ENCODE data around the gene SPEG. TPM values are rescaled to one million over a fixed set of nuclear protein-coding genes. Genes with fewer than 3 reads are reported as not detected.

SPEG gene
- total RNA-seq, 6 experiments from 2014 or later: 0.24 to 1.5 (median 0.48) TPM

- ATAC-seq (no peak), DNase-seq (no peak)
- Histone ChIP-seq H3K4me1 (peaks cover 0 to 15% (median 0%) of the 10 kb centered on the region in 4 donors), H3K27ac (no peak overlapping the region), H3K4me3 (no peak overlapping the region), H3K36me3 (no peaks in the 10 kb centered on the region), H3K9me3 (no peaks in the 10 kb centered on the region), H3K27me3 (no peaks in the 10 kb centered on the region)
- intact Hi-C loops (cut with DNase I): no loop called here
- WGBS (ENCODE audit: insufficient coverage, low coverage, low lambda C conversion rate, missing lambda C conversion rate): 89% methylated on average over 3 of the region's 3 CpGs
- TF ChIP-seq POLR2A (IDR thresholded peaks at IDR 0.05): no peak
These were observed 39.0 kb upstream of the SPEG start for GRCh38 chr2:219395609-219396008.

GRCh38 chr2:219396863-219397457, 37.7 kb upstream of the SPEG start:
- ATAC-seq (no peak), DNase-seq (peak in 1 of 3 donors; percentile 21)
- WGBS (ENCODE audit: insufficient coverage, low coverage, low lambda C conversion rate, missing lambda C conversion rate): 68% methylated on average over 6 of the region's 6 CpGs
- TF ChIP-seq POLR2A (IDR thresholded peaks at IDR 0.05) (no peak), CTCF (IDR thresholded peaks at IDR 0.05) (no peak)
- peaks cover 0 to 15% (median 0%) of the 10 kb centered on the region in 4 donors for H3K4me1 ChIP-seq
- intact Hi-C loops (cut with DNase I): no loop called here
- no peaks in the 10 kb centered on the region for H3K27me3 ChIP-seq
- H3K4me3 ChIP-seq: no peak overlapping the region
- H3K27ac ChIP-seq: no peak overlapping the region
- H3K36me3 ChIP-seq: no peaks in the 10 kb centered on the region
- H3K9me3 ChIP-seq: no peaks in the 10 kb centered on the region

- DNase-seq: peak in 1 of 3 donors; percentile 54
- Histone ChIP-seq H3K4me1 (peaks cover 0 to 15% (median 0%) of the 10 kb centered on the region in 4 donors), H3K27me3 (no peaks in the 10 kb centered on the region), H3K9me3 (no peaks in the 10 kb centered on the region), H3K4me3 (peak overlapping the region in 1 of 3 donors; percentile 18), H3K36me3 (no peaks in the 10 kb centered on the region), H3K27ac (peak overlapping the region in 2 of 3 donors; percentile 20 to 57)
- ATAC-seq: peak; percentile 78 to 84 (median 81)
- WGBS (ENCODE audit: insufficient coverage, low coverage, low lambda C conversion rate, missing lambda C conversion rate): 15% methylated on average over 4 of the region's 5 CpGs
- intact Hi-C loops (cut with DNase I): no loop called here
- TF ChIP-seq POLR2A (IDR thresholded peaks at IDR 0.05) (no peak), CTCF (IDR thresholded peaks at IDR 0.05) (no peak)
These were observed 35.8 kb upstream of the SPEG start for GRCh38 chr2:219398721-219399363.

GRCh38 chr2:219399716-219400478, 34.7 kb upstream of the SPEG start:
- WGBS (ENCODE audit: insufficient coverage, low coverage, low lambda C conversion rate, missing lambda C conversion rate): 72% methylated on average over 7 of the region's 14 CpGs
- TF ChIP-seq CTCF (IDR thresholded peaks at IDR 0.05) (no peak), POLR2A (IDR thresholded peaks at IDR 0.05) (no peak)
- Histone ChIP-seq H3K4me3 (no peak overlapping the region), H3K9me3 (no peaks in the 10 kb centered on the region), H3K27ac (no peak overlapping the region), H3K4me1 (peaks cover 0 to 15% (median 0%) of the 10 kb centered on the region in 4 donors), H3K36me3 (no peaks in the 10 kb centered on the region), H3K27me3 (no peaks in the 10 kb centered on the region)
- no peak for DNase-seq
- intact Hi-C loops (cut with DNase I): loop anchor here in 1 of 2 donors (10.0 kb wide), 1 partner anchor 125 kb away; no protein-coding TSS in a partner anchor
- ATAC-seq: no peak

Data from right lobe of liver (tissue), 6 donors.